Keratinocyte (primary cell): ENCODE results near the gene POLK. TPM values are rescaled to one million over a fixed set of nuclear protein-coding genes. Genes with fewer than 3 reads are reported as not detected.

Experiments
- DNase-seq: peaks from one replicate; pipeline ENCODE4 v3.0.0-alpha.2; 2011; ENCODE audit warnings: low read depth, missing footprints, low spot score
- FAIRE-seq: peaks from 2 replicates; lab custom pipeline; 2011; peaks lifted over from hg19 to GRCh38; lab: Jason Lieb, UNC
- H2AFZ ChIP-seq: 2 replicates; pipeline ENCODE4 v1.6.0; 2012; ENCODE audit warnings: low read length, control low read depth, inconsistent platforms; ENCODE audit not compliant: control insufficient read depth
- H3K27ac ChIP-seq: 2 replicates; pipeline ENCODE4 v1.5.1; 2011; ENCODE audit warnings: low read length; ENCODE audit not compliant: control insufficient read depth, insufficient read depth
- H3K27me3 ChIP-seq: 3 replicates; pipeline ENCODE4 v1.6.0; 2011; ENCODE audit warnings: low read length; ENCODE audit not compliant: control insufficient read depth, insufficient read depth; ENCODE audit errors: extremely low read depth
- H3K36me3 ChIP-seq, 2 experiments: 2 replicates in 1 of 2; 3 replicates in 1 of 2; pipeline ENCODE4 v1.5.1; 2011; ENCODE audit warnings: low read length in 2 of 2, mild to moderate bottlenecking in 1 of 2; ENCODE audit not compliant: control insufficient read depth in 2 of 2, insufficient read depth in 2 of 2; ENCODE audit errors: extremely low read depth in 1 of 2
- H3K4me1 ChIP-seq: 3 replicates; pipeline ENCODE4 v1.5.1; 2011; ENCODE audit warnings: low read length; ENCODE audit not compliant: control insufficient read depth, insufficient read depth; ENCODE audit errors: extremely low read depth
- H3K4me2 ChIP-seq: 3 replicates; pipeline ENCODE4 v1.6.0; 2011; ENCODE audit warnings: low read depth, low read length; ENCODE audit not compliant: control insufficient read depth, insufficient read depth; ENCODE audit errors: extremely low read depth
- H3K4me3 ChIP-seq, 3 experiments: fragments of 200-600 bp in 1 of 3; sonication (generic) in 1 of 3; 2 replicates in 2 of 3; 3 replicates in 1 of 3; pipeline ENCODE4 v1.5.1; 2011 to 2016; ENCODE audit warnings: low read length in 3 of 3, mild to moderate bottlenecking in 3 of 3, control low read depth in 2 of 3, inconsistent platforms in 1 of 3, low read depth in 1 of 3, mixed read lengths in 1 of 3, mixed run types in 1 of 3, moderate library complexity in 1 of 3; ENCODE audit not compliant: control insufficient read depth in 2 of 3, insufficient read depth in 2 of 3; ENCODE audit errors: extremely low read depth in 1 of 3
- H3K79me2 ChIP-seq: 2 replicates; pipeline ENCODE4 v1.6.0; 2012; ENCODE audit warnings: low read length; ENCODE audit not compliant: control insufficient read depth, insufficient read depth
- H3K9ac ChIP-seq: 3 replicates; pipeline ENCODE4 v1.6.0; 2011; ENCODE audit warnings: low read length; ENCODE audit not compliant: control insufficient read depth, insufficient read depth; ENCODE audit errors: extremely low read depth
- H3K9me1 ChIP-seq: 3 replicates; pipeline ENCODE4 v1.6.0; 2011; ENCODE audit warnings: low read length; ENCODE audit not compliant: control insufficient read depth, insufficient read depth; ENCODE audit errors: extremely low read depth
- H3K9me3 ChIP-seq: 2 replicates; pipeline ENCODE4 v1.5.1; 2012; ENCODE audit warnings: low read depth, low read length; ENCODE audit not compliant: control insufficient read depth
- H4K20me1 ChIP-seq: 3 replicates; pipeline ENCODE4 v1.6.0; 2011; ENCODE audit warnings: low read length; ENCODE audit not compliant: control insufficient read depth, insufficient read depth; ENCODE audit errors: extremely low read depth
- EZH2 ChIP-seq: IDR thresholded peaks from one replicate; pipeline ENCODE4 v1.6.1; 2012; ENCODE audit warnings: inconsistent platforms, mild to moderate bottlenecking, low read length, moderate library complexity
- dilution Hi-C: fragments of 300-500 bp; cut with MboI; formaldehyde crosslinking; loops from one replicate; pipeline ENCODE4 v1.7.0; 2020; ENCODE audit warnings: low sequenced_read_pairs; ENCODE audit not compliant: extremely low pct_ligation_motif_present
- polyA plus RNA-seq, 5 experiments: library from polyadenylated mRNA; depleted of rRNA in 3 of 5; stranded (reverse) in 3 of 5; stranded (forward) in 1 of 5; unstranded in 1 of 5; fragments of >200 nt; gene quantifications; 1 replicate in 1 of 5; 2 replicates in 3 of 5; 3 replicates in 1 of 5; pipeline versions ENCODE4 v1.2.1 to v1.2.3, GENCODE V29; 2011 to 2012; ENCODE audit warnings: missing spikeins in 2 of 5, low read depth in 1 of 5, low replicate concordance in 1 of 5
- TF ChIP-seq, protein P1 (sequence below), 3 experiments: IDR thresholded peaks in 1 of 3; conservative IDR thresholded peaks in 1 of 3; optimal IDR thresholded peaks in 1 of 3; 2 replicates in 2 of 3; 3 replicates in 1 of 3; pipeline versions ENCODE3 to v1.5.1; 2011; ENCODE audit warnings: low read length in 3 of 3, mild to moderate bottlenecking in 3 of 3, moderate library complexity in 2 of 3, control low read depth in 1 of 3, inconsistent platforms in 1 of 3; ENCODE audit not compliant: insufficient read depth in 2 of 3; ENCODE audit errors: extremely low read depth in 1 of 3

The POLK gene
- polyA plus RNA-seq, 1 donor (not counting 4 experiments of a cell fraction or from before 2014, with no cell fraction given) = 25.8 TPM

DNA sequence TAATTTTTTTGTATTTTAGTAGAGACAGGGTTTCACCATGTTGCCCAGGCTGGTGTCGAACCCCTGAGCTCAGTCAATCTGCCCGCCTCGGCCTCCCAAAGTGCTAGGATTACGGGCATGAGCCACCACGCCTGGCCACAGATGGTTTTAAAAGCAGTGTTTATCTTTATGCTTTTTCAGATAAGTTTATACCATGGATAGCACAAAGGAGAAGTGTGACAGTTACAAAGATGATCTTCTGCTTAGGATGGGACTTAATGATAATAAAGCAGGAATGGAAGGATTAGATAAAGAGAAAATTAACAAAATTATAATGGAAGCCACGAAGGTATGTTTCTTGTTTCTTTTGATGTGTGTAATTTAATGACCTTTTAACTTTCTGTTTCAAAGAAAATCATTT lies 35.1 kb downstream of the POLK start:
- Histone ChIP-seq H3K27me3 (no peaks in the 10 kb centered on the region), H3K36me3 (peaks cover 0 to 2% of the 10 kb centered on the region in 2 experiments), H3K4me2 (no peak overlapping the region), H3K9me1 (no peaks in the 10 kb centered on the region), H3K9me3 (no peaks in the 10 kb centered on the region), H3K27ac (no peak overlapping the region), H3K4me1 (peaks cover 8% of the 10 kb centered on the region), H2AFZ (no peak overlapping the region), H3K9ac (no peak overlapping the region), H4K20me1 (no peaks in the 10 kb centered on the region), H3K79me2 (peaks cover 15% of the 10 kb centered on the region), H3K4me3 (no peak overlapping the region)
- TF ChIP-seq, protein P1, sequence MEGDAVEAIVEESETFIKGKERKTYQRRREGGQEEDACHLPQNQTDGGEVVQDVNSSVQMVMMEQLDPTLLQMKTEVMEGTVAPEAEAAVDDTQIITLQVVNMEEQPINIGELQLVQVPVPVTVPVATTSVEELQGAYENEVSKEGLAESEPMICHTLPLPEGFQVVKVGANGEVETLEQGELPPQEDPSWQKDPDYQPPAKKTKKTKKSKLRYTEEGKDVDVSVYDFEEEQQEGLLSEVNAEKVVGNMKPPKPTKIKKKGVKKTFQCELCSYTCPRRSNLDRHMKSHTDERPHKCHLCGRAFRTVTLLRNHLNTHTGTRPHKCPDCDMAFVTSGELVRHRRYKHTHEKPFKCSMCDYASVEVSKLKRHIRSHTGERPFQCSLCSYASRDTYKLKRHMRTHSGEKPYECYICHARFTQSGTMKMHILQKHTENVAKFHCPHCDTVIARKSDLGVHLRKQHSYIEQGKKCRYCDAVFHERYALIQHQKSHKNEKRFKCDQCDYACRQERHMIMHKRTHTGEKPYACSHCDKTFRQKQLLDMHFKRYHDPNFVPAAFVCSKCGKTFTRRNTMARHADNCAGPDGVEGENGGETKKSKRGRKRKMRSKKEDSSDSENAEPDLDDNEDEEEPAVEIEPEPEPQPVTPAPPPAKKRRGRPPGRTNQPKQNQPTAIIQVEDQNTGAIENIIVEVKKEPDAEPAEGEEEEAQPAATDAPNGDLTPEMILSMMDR (optimal IDR thresholded peaks at IDR 0.05 in 1 of 3, IDR thresholded peaks at IDR 0.05 in 1 of 3, conservative IDR thresholded peaks at IDR 0.05 in 1 of 3; ENCODE audit: extremely low read depth in 1 of 3, insufficient read depth in 2 of 3, low read length in 3 of 3) = no peak
- no peak for TF ChIP-seq EZH2
- FAIRE-seq (no peak), DNase-seq (no peak)
- dilution Hi-C loops = no loop called here

- no peak for DNase-seq
- Histone ChIP-seq H3K9ac (no peak overlapping the region), H3K27ac (no peak overlapping the region), H3K27me3 (no peaks in the 10 kb centered on the region), H3K4me2 (no peak overlapping the region), H3K4me3 (no peak overlapping the region), H4K20me1 (no peaks in the 10 kb centered on the region), H3K79me2 (peaks cover 13% of the 10 kb centered on the region), H3K4me1 (peaks cover 8% of the 10 kb centered on the region), H3K9me1 (no peaks in the 10 kb centered on the region), H3K9me3 (no peaks in the 10 kb centered on the region), H2AFZ (no peak overlapping the region), H3K36me3 (peaks cover 0 to 2% of the 10 kb centered on the region in 2 experiments)
- FAIRE-seq = no peak
- dilution Hi-C loops = no loop called here
- TF ChIP-seq, protein P1 (optimal IDR thresholded peaks at IDR 0.05 in 1 of 3, IDR thresholded peaks at IDR 0.05 in 1 of 3, conservative IDR thresholded peaks at IDR 0.05 in 1 of 3; ENCODE audit: extremely low read depth in 1 of 3, insufficient read depth in 2 of 3, low read length in 3 of 3) = no peak
- TF ChIP-seq EZH2 = no peak
Measured at GRCh38 chr5:75547812-75548211, 36.1 kb downstream of the POLK start.
